Activated CD8-positive, alpha-beta memory T cell treated with anti-CD3 and anti-CD28 coated beads for 36 hours (primary cell): ENCODE data around the gene CLIC5. TPM values are rescaled to one million over a fixed set of nuclear protein-coding genes. Genes with fewer than 3 reads are reported as not detected.

Source experiments
- CTCF ChIA-PET: fragments of 350-600 bp; sonication (Branson Sonifier 250); formaldehyde crosslinking; loops from one replicate; lab custom pipeline; 2021; ENCODE audit warnings: antibody characterized with exemption; lab: Charles Lee
- POLR2A ChIA-PET: fragments of 350-600 bp; sonication (Branson Sonifier 250); formaldehyde crosslinking; loops from one replicate; lab custom pipeline; 2021; ENCODE audit warnings: antibody characterized with exemption; lab: Charles Lee
- total RNA-seq, 2 experiments: library from RNA; stranded (reverse); gene quantifications; one replicate each; pipeline ENCODE4 v1.2.3, GENCODE V29; 2021

CLIC5 gene
- total RNA-seq, 2 experiments from 2014 or later: 6.5 to 6.6 TPM

DNA sequence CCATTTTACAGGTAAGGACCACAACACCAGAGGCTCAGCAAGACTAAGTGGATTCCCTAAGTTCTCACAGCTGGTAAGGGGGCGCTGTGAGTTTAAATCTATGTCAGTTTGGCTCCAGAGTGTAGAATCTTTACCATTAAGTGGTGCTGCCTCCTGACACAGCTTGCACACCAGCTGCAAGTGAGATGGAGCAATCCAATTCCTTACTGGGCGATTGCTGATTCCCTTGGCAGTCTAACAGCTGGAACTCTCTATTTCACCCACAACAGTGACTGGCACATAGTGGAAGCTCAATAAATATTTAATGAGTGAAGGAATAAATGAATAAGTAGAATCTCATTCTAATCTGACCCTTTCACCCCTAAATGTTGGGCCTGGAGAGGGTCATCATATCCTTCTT, 176.7 kb downstream of the CLIC5 start:
- ChIA-PET CTCF (no interaction called here), POLR2A (no interaction called here)

DNA sequence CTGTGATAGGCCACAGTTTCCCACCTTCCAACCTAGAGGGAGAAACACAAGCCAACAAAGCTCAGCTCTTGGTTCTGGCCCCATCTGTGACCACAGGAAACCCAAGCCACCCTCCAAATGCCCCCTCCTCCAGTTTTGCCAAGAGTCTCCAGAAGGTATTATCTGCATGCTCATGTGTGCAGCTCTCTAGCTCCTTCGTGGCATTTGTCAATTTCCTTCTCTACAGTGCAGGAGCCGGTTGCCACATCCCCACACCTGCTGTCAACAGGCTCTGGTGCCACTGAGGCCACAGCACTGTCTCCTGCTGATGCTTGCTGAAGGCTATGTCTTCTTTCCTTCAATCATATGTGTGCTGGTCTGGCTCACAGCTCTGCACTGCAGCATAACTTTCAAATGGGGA, 177.2 kb downstream of the CLIC5 start:
- ChIA-PET CTCF (no interaction called here), POLR2A (no interaction called here)

DNA sequence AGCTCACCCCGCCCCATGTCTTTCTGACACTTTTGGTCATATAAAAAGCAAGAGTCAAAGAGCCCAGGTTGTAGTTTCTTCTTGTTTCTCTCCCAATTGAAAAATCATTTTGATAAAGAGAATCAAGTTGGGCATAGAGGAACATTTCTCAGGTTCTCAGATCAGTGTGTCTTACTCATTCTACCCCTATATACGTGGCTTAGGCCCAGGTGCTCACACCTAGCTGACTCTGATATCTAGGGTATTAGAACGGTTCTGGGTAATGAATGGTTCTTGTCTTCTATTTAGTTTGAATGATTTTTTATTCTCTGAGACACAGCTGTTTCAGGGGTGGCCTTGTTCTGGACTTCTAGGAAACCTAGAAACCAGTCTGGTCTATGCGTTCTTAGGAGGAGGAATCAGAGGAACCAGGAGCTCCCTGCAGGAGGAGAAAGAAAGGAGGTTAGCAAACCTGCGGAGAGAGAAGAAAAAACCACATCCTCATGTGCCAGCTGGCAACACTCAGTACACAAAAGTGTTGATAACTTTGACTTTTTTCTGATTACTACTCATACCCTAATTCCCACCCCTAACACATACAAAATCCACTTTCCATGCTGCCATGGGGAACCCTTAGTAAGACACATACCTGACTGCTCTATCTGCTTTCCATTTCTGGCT, 178.0 kb downstream of the CLIC5 start:
- ChIA-PET POLR2A (no interaction called here), CTCF (no interaction called here)

DNA sequence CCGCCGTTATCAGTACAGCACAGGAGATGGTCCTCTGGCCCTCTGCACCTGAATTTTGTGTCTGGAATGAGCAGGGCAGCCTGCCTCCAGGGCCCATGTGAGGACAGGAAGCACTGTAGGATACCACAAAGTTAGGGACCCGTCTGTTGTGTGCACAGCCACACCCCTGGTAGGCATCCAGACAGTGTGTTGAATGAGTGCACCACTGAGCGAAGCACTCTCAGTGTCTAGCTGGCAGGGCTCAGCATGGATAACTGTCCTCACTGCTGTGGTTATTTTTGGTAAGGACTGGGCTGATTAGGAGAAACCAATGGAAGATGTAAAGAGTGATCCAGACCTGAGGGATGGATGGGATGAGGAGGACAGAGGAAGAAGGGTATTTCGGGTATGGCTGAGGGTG, 178.7 kb downstream of the CLIC5 start:
- ChIA-PET CTCF (no interaction called here), POLR2A (no interaction called here)

DNA sequence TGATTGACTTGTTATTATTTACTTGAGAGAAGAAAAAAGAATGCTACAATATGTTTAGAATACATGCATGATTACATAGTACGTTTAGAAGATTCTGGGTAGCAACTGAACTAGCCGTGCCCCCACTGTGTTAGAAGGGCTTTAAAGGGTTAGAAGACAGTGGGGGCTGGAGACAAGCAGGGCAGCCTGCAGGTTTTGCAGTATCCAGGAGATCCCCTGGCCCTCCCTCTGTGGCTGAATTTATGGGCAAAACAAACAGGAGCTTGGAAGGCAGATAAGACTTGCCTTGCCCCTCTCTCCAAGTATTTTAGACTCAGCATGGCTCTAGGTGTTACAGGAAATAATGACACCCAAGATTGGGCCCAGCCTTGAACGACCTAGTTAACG, 179.2 kb downstream of the CLIC5 start:
- ChIA-PET CTCF (no interaction called here), POLR2A (no interaction called here)

DNA sequence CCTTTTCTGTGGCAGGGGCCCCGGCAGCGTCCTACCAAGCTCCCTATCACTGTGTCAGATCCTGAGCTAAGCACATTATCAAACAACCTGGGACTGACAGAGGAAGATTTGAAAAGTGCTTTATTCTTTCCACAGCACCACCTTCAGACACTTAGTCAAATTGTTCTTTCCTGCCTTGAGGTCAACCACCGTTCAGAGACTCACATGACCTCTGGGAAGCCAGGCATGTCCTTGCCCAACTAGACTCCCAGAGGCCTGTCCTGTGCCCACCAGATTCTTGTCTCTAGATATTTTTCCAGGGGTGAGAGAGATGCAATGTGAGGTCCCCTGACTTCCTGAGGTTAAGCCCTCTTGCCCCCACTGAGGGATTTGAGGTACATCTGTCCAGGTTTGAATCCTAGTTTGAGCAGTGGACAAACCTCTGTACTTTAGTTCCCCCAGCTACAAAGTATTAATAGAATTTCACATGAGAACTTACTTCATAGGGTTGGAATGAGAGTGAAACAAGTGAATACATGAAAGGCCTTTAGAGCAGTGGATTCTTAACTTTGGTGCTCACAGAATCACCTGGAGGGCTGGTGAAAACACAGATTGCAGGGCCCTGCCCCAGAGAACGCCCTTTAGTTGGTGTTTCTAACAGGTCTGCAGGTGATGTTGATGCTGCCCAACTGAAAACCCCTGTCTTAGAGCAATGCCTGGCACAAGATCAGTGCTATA, 179.8 kb downstream of the CLIC5 start:
- POLR2A ChIA-PET: no interaction called here
- CTCF ChIA-PET: no interaction called here

DNA sequence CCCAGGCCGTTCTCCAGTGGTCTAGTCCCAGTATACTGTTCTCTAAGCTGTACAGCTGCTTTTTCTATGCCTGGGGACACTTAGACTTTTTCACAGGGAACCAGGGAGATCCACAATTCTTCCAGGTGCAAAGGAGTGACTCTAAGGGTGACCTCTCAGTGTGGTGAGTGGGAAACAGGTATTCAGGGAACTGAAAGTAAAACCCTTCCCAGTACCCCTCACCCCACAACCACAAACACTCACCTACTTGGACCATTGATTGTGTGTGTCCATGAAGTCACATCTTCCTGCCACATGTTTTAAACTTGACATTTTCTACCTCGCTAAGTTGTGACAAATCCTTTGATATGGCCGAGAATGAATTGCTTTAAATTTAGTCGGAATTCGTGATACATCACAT, 183.6 kb downstream of the CLIC5 start:
- CTCF ChIA-PET: interaction anchor here (1.2 kb wide), 1 partner anchor 90 kb away, joined by 7 read pairs; no protein-coding TSS in a partner anchor
- POLR2A ChIA-PET: interaction anchor here (0.6 kb wide), 1 partner anchor 261 kb away, joined by 3 read pairs; no protein-coding TSS in a partner anchor

Other genes starting within 250 kb of the CLIC5 start
- gene ENPP4, start 114.1 kb upstream of the CLIC5 start, total RNA-seq: 10 to 100 TPM; 11.6 to 12.6 TPM
- gene ENPP5, start 155.1 kb upstream of the CLIC5 start, total RNA-seq: under 1 TPM; 0.19 to 0.21 TPM